Activated T-helper 2 cell treated with anti-CD3 and anti-CD28 coated beads, Interferon-gamma antibody, Interleukin-2, Interleukin-4, amounts not matched to agents 10 μg/mL and 5 μg/mL and 100 μg/mL, durations not matched to agents 14 hours and 24 hours and 36 hours (primary cell): ENCODE measurements around the gene OR6Y1. TPM values are rescaled to one million over a fixed set of nuclear protein-coding genes. Genes with fewer than 3 reads are reported as not detected.

Source experiments
- total RNA-seq: library from RNA; stranded (reverse); gene quantifications from 2 replicates; pipeline ENCODE4 v1.2.3, GENCODE V29; 2022

Gene OR6Y1
- total RNA-seq, 1 donor from 2014 or later, result not detected

Other genes starting within 250 kb of the OR6Y1 start
- not detected in 2 replicates for gene CD1B, start 222.9 kb downstream of the OR6Y1 start, total RNA-seq
- gene CD1E, start 200.5 kb downstream of the OR6Y1 start, total RNA-seq, result not detected in 2 replicates
- gene OR10T2, start 154.9 kb downstream of the OR6Y1 start, total RNA-seq, result not detected in 2 replicates
- not detected in 2 replicates for gene OR10K2, start 128.2 kb downstream of the OR6Y1 start, total RNA-seq
- gene OR10K1, start 92.6 kb downstream of the OR6Y1 start, total RNA-seq, result not detected in 2 replicates
- not detected in 2 replicates for gene OR10R2, start 82.2 kb downstream of the OR6Y1 start, total RNA-seq
- not detected in 2 replicates for gene OR6P1, start 16.2 kb upstream of the OR6Y1 start, total RNA-seq
- not detected in 2 replicates for gene OR10X1, start 25.5 kb upstream of the OR6Y1 start, total RNA-seq
- gene OR10Z1, start 50.9 kb upstream of the OR6Y1 start, total RNA-seq, result not detected in 2 replicates
- gene SPTA1, start 132.3 kb upstream of the OR6Y1 start, total RNA-seq, result 0.02 and 0.30 TPM in 2 replicates
- not detected in 2 replicates for gene OR6K2, start 146.2 kb upstream of the OR6Y1 start, total RNA-seq
- not detected in 2 replicates for gene OR6K3, start 166.3 kb upstream of the OR6Y1 start, total RNA-seq
- not detected in 2 replicates for gene OR6K6, start 200.3 kb upstream of the OR6Y1 start, total RNA-seq
- gene OR6N1, start 217.8 kb upstream of the OR6Y1 start, total RNA-seq, result not detected in 2 replicates
- not detected in 2 replicates for gene OR6N2, start 226.8 kb upstream of the OR6Y1 start, total RNA-seq